Activated CD8-positive, alpha-beta T cell treated with anti-CD3 and anti-CD28 coated beads, Interleukin-2, amount 10 ng/mL, durations not matched to agents 7 days and 5 days (primary cell): ENCODE data around the gene RFPL3. TPM values are rescaled to one million over a fixed set of nuclear protein-coding genes. Genes with fewer than 3 reads are reported as not detected.
A peak's percentile ranks its signal among the peaks of the same experiment; 100 is the strongest.

ENCODE experiments used
- ATAC-seq: fragments of 150-1000 bp; cut with Tn5 transposase; one replicate; pipeline ENCODE4 v1.10.0; 2021; ENCODE audit warnings: moderate library complexity
- CTCF ChIA-PET: fragments of 350-600 bp; sonication (Branson Sonifier 250); formaldehyde crosslinking; loops from one replicate; lab custom pipeline; 2021; ENCODE audit warnings: antibody characterized with exemption; lab: Charles Lee
- POLR2A ChIA-PET: fragments of 350-600 bp; sonication (Branson Sonifier 250); formaldehyde crosslinking; loops from one replicate; lab custom pipeline; 2021; ENCODE audit warnings: antibody characterized with exemption; lab: Charles Lee
- DNase-seq: peaks from one replicate; pipeline ENCODE4 v3.0.0-alpha.2; 2020
- H3K27ac Mint-ChIP-seq: one replicate; pipeline ENCODE4 v1.8.0; 2021; ENCODE audit warnings: mild to moderate bottlenecking, mixed read lengths
- H3K27me3 Mint-ChIP-seq: one replicate; pipeline ENCODE4 v1.8.0; 2021; ENCODE audit warnings: low read depth, mixed read lengths
- H3K36me3 Mint-ChIP-seq: one replicate; pipeline ENCODE4 v1.8.0; 2021; ENCODE audit warnings: low read depth, mixed read lengths
- H3K4me1 Mint-ChIP-seq: one replicate; pipeline ENCODE4 v1.8.0; 2021; ENCODE audit warnings: low read depth, mixed read lengths
- H3K4me3 Mint-ChIP-seq: one replicate; pipeline ENCODE4 v1.8.0; 2021; ENCODE audit warnings: mild to moderate bottlenecking, mixed read lengths
- H3K9me3 Mint-ChIP-seq: one replicate; pipeline ENCODE4 v1.8.0; 2022; ENCODE audit warnings: mixed read lengths; ENCODE audit not compliant: insufficient read depth
- total RNA-seq, 2 experiments: library from RNA; stranded (reverse); gene quantifications; one replicate each; pipeline ENCODE4 v1.2.3, GENCODE V29; 2021

RFPL3 gene
- total RNA-seq, 2 experiments from 2014 or later: not detected

- Mint-ChIP-seq H3K27ac (no peak overlapping the region), H3K9me3 (no peaks in the 10 kb centered on the region), H3K4me3 (no peak overlapping the region), H3K4me1 (peaks cover 39% of the 10 kb centered on the region), H3K36me3 (peaks cover 46% of the 10 kb centered on the region), H3K27me3 (no peaks in the 10 kb centered on the region)
- CTCF ChIA-PET: no interaction called here
- ATAC-seq (no peak), DNase-seq (no peak)
- POLR2A ChIA-PET: interaction anchor here (2.4 kb wide), 1 partner anchor 67 kb away, joined by 8 read pairs; the partner anchor contains the start of gene FBXO7
Measured at GRCh38 chr22:32407936-32408335, 50.3 kb downstream of the RFPL3 start.

GRCh38 chr22:32409977-32410376 lies 52.3 kb downstream of the RFPL3 start:
- Mint-ChIP-seq H3K4me1 (peaks cover 41% of the 10 kb centered on the region), H3K4me3 (peak overlapping the region; percentile 35), H3K9me3 (no peaks in the 10 kb centered on the region), H3K27ac (peak overlapping the region; percentile 23), H3K36me3 (peaks cover 42% of the 10 kb centered on the region), H3K27me3 (no peaks in the 10 kb centered on the region)
- POLR2A ChIA-PET: interaction anchor here (2.4 kb wide), 1 partner anchor 65 kb away, joined by 8 read pairs; the partner anchor contains the start of gene FBXO7
- ATAC-seq (no peak), DNase-seq (no peak)
- CTCF ChIA-PET: interaction anchor here (1.2 kb wide), 1 partner anchor 10 kb away, joined by 4 read pairs; no protein-coding TSS in a partner anchor

GRCh38 chr22:32410459-32410858 lies 52.8 kb downstream of the RFPL3 start:
- no peaks in the 10 kb centered on the region for H3K27me3 Mint-ChIP-seq
- ATAC-seq (no peak), DNase-seq (no peak)
- POLR2A ChIA-PET: interaction anchor here (3.2 kb wide), 1 partner anchor 64 kb away, joined by 43 read pairs; the partner anchor contains the start of gene FBXO7
- H3K4me1 Mint-ChIP-seq: peaks cover 41% of the 10 kb centered on the region
- peak overlapping the region; percentile 23 for H3K27ac Mint-ChIP-seq
- H3K36me3 Mint-ChIP-seq: peaks cover 39% of the 10 kb centered on the region
- H3K9me3 Mint-ChIP-seq: no peaks in the 10 kb centered on the region
- CTCF ChIA-PET: interaction anchor here (1.4 to 3.1 kb wide), 3 partner anchors 10 to 64 kb away, joined by 3 to 43 read pairs (median 13); partner anchors contain the start of gene FBXO7
- peak overlapping the region; percentile 94 for H3K4me3 Mint-ChIP-seq

Other genes starting within 250 kb of the RFPL3 start
- not detected for gene C22orf42, start 198.6 kb upstream of the RFPL3 start, total RNA-seq
- gene RFPL2, start 152.8 kb upstream of the RFPL3 start, total RNA-seq: not detected
- gene SLC5A4, start 102.5 kb upstream of the RFPL3 start, total RNA-seq: not detected
- 10 to 100 TPM; 59.0 to 60.2 TPM for gene RTCB, start 54.4 kb downstream of the RFPL3 start, total RNA-seq
- gene BPIFC, start 106.6 kb downstream of the RFPL3 start, total RNA-seq: not detected
- 10 to 100 TPM; 84.0 to 90.0 TPM for gene FBXO7, start 116.9 kb downstream of the RFPL3 start, total RNA-seq